GM18519 (cell line): ENCODE measurements around the gene HAPLN3.

Experiments
- ATAC-seq: cut with Tn5 transposase; IDR thresholded peaks from one replicate; pipeline ENCODE4 v1.9.1; 2021; ENCODE audit warnings: mild to moderate bottlenecking, moderate library complexity; ENCODE audit not compliant: unreplicated experiment, low FRiP score

The HAPLN3 gene

GRCh38 chr15:88912500-88912921, 17.2 kb upstream of the HAPLN3 start:
- ATAC-seq: no peak

- ATAC-seq: no peak
Observed at GRCh38 chr15:88911766-88912118, 16.4 kb upstream of the HAPLN3 start.

DNA sequence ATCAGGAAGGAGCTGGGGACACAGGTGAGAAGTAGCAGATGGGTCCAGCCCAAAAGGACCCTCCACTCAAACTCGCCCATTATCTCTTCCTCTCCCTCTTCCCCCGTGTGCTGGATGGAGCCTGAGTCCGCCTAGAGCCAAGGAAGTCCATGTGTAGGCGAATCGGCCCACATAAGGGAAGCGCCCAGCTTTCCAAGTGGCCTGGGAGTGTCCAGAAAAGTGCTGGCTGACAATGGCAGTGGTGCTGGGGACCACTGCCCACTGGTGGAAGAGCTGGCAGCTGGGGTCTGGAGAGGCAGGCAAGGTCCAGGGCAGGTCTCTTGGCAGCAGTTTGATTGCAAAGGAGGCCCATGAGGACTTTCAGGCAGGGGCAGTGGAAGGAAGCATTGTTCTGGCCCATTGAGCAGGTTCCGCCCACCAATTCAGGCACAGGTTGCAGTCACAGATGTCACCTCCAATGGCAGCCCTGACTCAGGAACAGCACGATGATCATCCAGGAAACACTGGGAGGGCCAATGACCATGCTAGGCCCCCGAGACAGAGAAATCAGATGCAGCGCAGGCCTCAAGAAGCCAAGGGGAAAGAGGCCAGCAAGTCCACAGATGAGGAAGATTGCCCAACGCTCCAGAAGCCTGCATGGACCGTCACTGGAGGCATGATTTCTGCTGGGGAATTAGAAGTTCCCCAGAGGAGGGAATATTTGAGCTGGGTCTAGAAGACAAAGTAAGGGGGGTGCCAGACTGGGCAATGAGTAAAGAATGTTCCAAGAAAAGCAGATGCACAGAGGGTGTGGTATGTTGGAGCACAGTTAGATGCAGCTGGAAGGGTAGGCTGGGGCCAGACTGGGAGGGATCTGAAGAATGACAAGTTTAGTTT, 14.8 kb upstream of the HAPLN3 start:
- ATAC-seq: no peak

DNA sequence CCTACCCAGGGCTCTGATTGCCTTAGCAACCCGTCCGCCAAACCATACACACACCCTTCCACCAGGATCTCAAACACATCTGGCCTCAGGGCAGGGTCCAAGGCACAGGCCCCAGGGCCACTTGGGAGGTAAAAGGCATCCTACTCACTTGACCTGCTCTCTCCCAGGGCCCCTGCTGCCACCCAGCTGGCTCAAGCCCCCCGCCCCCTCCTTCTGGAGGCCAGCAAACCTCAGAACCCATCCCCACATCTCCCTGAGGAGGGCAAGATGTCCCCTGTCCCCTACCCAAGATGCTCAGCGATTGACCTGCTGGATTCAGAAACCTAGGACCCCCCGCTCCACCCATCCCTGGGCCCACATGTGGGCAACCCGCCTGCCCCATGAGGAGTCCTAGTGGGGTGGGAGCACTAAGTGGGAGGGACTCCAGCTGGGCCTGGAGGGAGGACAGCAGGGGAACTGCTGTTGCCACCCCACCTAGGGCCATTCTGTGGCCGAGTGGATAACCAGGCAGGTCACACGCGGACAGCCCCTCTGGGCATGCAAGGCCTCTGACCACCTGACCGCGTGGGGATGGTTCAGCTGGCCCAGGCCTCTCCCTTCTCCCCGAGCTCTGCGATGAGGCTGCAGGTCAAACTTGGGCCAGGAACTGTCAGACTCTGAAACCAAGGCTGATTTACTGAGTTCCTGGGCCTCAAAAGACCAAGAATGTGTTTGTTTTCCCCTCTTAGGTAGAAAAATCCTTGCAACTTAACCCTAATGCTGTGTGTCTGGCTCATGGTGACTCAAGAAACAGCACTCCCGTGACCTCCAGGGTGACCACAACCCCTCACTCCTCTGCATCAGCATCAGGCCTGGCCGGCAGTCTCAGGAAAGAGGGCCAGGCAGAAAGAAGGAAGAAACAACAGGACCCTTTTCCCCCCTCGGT, 13.6 kb upstream of the HAPLN3 start:
- ATAC-seq: no peak

- ATAC-seq: no peak
Observed at GRCh38 chr15:88908123-88908522, 12.8 kb upstream of the HAPLN3 start.

DNA sequence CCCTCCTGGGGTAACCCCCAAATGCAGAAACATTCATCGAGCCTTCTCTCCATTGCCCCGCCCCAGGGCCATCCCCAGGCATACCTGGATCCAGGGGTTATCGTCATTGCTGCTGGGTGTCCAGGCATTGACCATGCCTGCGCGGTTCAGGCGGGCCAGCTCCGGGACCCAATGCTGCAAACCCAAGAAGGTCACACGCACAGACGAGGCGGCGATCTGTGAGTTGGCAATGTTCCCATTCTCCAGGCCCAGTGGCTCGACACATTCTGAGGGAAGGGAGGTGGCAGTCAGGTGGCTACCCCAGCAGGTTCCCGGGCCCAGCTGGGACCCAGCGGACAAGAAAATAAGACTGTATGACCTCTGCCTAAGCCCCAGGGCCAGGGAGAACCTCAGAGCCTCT, 11.8 kb upstream of the HAPLN3 start:
- no peak for ATAC-seq

- no peak for ATAC-seq
Observed at GRCh38 chr15:88906551-88906950, 11.2 kb upstream of the HAPLN3 start.

GRCh38 chr15:88906130-88906529, 10.8 kb upstream of the HAPLN3 start:
- ATAC-seq: no peak

GRCh38 chr15:88905576-88905975, 10.2 kb upstream of the HAPLN3 start:
- ATAC-seq: no peak

- ATAC-seq: peak; percentile 72
Observed at GRCh38 chr15:88904624-88905327, 9.4 kb upstream of the HAPLN3 start.

DNA sequence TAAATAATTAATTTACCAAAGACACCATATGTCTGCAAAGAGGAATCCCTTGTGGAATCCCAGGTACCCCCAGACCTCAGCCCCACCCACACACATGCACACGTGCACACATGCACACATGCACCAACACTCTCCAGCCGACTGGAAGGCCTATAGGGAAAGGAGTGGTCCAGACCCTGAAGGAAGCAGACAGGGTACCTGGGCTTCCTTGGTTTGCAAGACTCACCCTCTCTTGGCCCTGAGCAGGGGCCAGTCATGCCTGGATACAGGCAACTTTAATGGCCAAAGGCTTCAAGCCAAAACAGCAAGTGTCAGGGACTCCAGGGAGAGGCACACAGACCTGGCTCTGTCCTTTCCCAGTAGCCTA, 8.9 kb upstream of the HAPLN3 start:
- ATAC-seq: no peak

GRCh38 chr15:88902846-88903245, 7.5 kb upstream of the HAPLN3 start:
- ATAC-seq: no peak

DNA sequence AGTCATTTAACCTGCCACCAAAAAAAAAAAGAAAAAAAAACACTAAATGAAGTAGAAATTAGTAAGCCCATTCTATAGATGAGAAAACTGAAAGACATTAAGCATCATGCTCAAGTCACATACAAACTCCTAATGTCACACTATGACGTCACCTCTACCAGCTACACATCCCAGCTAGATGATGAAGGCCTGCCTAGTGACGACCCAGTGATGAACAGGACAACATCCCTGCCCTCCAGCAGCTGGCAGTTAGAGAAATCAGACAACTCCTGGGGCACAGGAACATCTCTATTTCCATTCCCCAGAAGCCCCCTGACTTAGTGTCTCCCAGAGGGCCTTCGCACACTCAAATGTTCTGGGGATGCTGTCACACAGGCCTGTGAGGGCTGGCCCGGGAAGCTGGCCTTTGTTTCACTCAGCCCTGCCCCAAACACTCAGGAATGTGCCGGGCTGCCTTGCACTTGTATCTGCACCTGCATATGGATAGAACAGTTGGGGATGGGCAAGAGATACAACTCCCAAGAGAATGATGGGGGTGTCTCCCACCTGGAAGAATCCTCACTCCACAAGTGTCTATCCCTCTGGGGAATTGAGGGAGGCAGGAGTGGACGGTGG, 7.0 kb upstream of the HAPLN3 start:
- no peak for ATAC-seq

DNA sequence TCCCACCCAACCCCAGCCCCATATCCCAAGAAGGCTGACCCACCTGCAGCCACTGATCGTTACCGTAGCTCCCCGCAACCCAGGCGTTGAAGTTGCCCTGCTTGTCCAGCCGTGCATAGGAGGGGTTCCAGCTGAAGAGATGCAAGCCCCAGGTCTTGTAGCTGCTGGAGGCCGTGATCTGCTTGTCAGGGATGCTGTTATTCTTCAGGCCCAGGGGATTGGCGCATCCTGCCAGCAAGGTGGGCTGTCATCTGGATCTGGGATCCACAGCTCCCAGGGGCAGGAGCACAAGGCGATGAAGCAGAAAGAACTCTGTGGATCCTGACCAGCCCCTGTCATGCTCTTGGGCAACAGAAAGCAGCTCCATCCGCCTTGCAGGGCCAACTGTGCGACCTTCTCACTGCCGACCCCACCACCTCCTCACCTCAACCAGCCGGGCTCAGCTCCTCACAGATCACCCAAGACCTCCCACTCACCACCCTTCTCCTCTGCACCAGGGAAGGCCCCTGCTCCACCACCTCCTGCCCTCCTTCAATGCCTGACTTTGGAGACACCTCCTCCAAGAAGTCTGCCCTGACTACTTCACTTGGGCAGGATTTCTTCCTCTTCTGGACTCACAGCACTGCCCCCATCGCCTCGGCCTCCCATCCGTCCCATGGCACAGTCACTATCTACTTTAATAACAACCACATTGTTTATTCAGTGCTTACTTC, 6.3 kb upstream of the HAPLN3 start:
- no peak for ATAC-seq

DNA sequence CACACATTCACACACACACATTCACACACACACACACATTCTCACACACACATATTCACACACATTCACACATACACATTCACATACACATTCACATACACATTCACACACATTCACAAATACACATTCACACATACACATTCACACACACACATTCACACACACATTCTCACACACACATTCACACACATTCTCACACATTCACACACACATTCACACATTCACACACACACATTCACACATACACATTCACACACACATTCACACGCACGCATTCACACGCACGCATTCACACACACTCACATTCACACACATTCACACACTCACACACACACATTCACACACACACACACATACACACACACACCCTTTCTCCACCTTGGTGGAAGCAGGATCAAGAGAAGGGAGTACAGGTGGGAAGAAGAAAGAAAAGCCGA, 5.7 kb upstream of the HAPLN3 start:
- ATAC-seq: no peak

DNA sequence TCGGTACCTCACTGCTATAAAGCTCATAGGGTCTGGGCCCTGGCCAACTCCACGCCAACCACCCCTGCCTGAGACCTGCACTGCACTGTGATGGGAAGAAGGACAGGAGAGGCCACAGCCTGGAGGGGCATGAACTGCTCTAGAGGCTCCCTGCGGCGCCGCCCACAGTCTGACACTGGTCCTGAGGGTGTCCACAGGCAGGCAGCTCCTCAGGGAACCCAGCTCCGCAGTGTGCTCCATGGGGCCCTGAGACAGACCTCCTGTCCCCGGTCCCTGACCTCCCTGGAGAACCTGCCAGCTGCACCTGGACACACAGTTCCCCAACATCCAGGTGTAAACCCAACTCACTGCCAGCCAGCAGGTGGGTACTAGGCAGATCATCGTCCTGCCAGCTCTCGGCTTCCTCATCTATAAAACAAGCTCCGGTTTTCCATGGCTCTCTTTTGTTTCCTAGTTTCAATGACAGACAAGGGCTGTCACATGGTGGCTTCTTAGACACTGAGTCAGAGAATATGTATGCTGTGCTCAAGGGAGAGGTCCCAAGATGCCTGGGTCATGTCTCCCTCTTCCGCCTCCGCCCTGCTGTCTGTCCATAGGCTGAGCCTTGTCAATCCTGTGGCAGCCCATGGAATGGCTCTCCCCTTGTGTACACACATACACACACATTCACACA, 5.1 kb upstream of the HAPLN3 start:
- no peak for ATAC-seq

DNA sequence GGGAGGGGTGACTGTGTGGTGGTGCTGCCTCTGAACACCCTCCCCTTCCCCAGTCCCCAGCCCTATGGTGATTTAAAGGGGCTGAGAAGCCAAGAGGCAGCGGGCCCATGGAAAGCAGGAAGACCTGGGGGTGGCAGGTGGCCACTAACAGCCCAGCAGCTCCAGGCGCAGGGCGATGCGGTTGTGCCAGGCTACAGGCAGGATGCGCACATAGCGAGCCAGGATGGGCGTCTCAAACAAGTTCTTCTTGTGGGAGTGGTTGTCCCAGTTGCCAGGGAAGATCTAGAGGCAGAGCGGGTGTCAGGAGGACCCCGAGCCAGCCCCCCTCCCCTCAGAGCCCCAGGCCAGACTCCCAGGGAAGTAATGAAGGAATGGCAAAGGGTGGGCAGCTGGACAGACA, 3.9 kb upstream of the HAPLN3 start:
- no peak for ATAC-seq

GRCh38 chr15:88898736-88899135, 3.4 kb upstream of the HAPLN3 start:
- no peak for ATAC-seq

GRCh38 chr15:88897456-88898194, 2.3 kb upstream of the HAPLN3 start:
- ATAC-seq: no peak
